ENCODE results near the gene UBE2U.

GRCh38 chr1:64265141-64265540, 61.7 kb downstream of the UBE2U start:
- TF ChIP-seq MAX (CRISPR knock-in tag; IDR thresholded peaks at IDR 0.05) (no peak), CTCF (IDR thresholded peaks at IDR 0.05) (no peak), CBFB (CRISPR knock-in tag; IDR thresholded peaks at IDR 0.05; ENCODE audit: low read depth) (no peak), NFYB (CRISPR knock-in tag; conservative IDR thresholded peaks at IDR 0.05; ENCODE audit: low read depth) (no peak), CREB1 (CRISPR knock-in tag; IDR thresholded peaks at IDR 0.05) (no peak), ZSCAN18 (CRISPR knock-in tag; IDR thresholded peaks at IDR 0.05) (no peak), ATF1 (CRISPR knock-in tag; IDR thresholded peaks at IDR 0.05) (no peak), ESRRA (CRISPR knock-in tag; IDR thresholded peaks at IDR 0.05; ENCODE audit: borderline replicate concordance) (no peak), PREB (CRISPR knock-in tag; IDR thresholded peaks at IDR 0.05; ENCODE audit: borderline replicate concordance) (no peak), MYBL2 (CRISPR knock-in tag; IDR thresholded peaks at IDR 0.05) (no peak), ZNF232 (CRISPR knock-in tag; IDR thresholded peaks at IDR 0.05) (no peak), JUN (CRISPR knock-in tag; IDR thresholded peaks at IDR 0.05) (no peak)
- TF ChIP-seq, protein P1, sequence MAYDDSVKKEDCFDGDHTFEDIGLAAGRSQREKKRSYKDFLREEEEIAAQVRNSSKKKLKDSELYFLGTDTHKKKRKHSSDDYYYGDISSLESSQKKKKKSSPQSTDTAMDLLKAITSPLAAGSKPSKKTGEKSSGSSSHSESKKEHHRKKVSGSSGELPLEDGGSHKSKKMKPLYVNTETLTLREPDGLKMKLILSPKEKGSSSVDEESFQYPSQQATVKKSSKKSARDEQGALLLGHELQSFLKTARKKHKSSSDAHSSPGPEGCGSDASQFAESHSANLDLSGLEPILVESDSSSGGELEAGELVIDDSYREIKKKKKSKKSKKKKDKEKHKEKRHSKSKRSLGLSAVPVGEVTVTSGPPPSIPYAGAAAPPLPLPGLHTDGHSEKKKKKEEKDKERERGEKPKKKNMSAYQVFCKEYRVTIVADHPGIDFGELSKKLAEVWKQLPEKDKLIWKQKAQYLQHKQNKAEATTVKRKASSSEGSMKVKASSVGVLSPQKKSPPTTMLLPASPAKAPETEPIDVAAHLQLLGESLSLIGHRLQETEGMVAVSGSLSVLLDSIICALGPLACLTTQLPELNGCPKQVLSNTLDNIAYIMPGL (CRISPR knock-in tag; IDR thresholded peaks at IDR 0.05), result no peak
- TF ChIP-seq, protein P2, sequence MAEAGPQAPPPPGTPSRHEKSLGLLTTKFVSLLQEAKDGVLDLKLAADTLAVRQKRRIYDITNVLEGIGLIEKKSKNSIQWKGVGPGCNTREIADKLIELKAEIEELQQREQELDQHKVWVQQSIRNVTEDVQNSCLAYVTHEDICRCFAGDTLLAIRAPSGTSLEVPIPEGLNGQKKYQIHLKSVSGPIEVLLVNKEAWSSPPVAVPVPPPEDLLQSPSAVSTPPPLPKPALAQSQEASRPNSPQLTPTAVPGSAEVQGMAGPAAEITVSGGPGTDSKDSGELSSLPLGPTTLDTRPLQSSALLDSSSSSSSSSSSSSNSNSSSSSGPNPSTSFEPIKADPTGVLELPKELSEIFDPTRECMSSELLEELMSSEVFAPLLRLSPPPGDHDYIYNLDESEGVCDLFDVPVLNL (CRISPR knock-in tag; IDR thresholded peaks at IDR 0.05; ENCODE audit: borderline replicate concordance, low read depth), result no peak
